ENCODE measurements around the gene PEAK3.
"Not testable (repeated sequence)": the region's sequence is repeated elsewhere in the genome, so short reads cannot be mapped to it uniquely, and the experiment has no call there.

Gene PEAK3

DNA sequence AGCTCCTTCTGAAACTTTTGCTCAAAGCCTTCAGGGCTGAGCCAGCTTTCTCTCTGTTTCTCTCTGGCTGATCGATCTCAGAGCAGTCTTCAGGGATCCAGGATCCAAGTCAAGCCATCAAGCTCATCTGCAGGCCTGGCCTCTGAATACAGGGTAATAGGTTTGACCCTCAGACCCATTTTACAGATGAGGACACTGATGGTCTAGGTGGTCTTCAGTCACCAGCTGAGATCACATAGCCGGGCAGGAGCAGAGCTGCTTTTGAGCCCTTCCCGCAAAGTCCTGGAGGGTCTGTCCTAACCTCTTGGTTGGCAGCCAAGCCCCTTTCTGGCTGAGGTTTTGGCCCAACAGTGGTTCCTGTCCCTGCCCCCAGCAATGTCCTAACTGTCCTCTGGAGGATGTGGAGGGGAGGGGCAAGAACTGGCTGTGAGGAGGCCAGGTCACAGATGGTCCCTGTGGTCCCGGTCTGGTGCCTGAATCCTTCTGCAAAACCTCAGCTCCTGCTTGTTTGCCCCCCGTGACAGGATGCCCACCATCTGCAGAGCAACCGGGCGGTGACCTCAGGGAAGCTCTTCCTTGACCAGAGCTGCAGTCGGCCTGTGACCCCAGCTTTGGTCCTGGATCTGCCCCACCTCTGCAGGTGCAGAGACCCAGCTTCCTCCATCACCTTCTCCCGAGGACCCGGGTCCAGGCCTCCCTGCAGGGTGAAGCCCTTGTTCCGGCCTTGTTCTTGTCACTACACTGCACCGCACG lies 5.8 kb upstream of the PEAK3 start:
- H3K36me3 Mint-ChIP-seq (ENCODE audit: low read depth), result peaks cover 9% of the 10 kb centered on the region
- H3K27ac Mint-ChIP-seq, result no peak overlapping the region
- H3K4me1 Mint-ChIP-seq (ENCODE audit: low read depth), result peaks cover 14% of the 10 kb centered on the region
- peaks cover 4% of the 10 kb centered on the region for H3K27me3 Mint-ChIP-seq (ENCODE audit: low read depth)
- no peaks in the 10 kb centered on the region for H3K9me3 Mint-ChIP-seq
- H3K4me3 Mint-ChIP-seq, result no peak overlapping the region

- Mint-ChIP-seq H3K9me3 (no peaks in the 10 kb centered on the region), H3K4me3 (no peak overlapping the region), H3K27ac (no peak overlapping the region), H3K36me3 (ENCODE audit: low read depth) (peaks cover 6% of the 10 kb centered on the region), H3K27me3 (ENCODE audit: low read depth) (peaks cover 6% of the 10 kb centered on the region), H3K4me1 (ENCODE audit: low read depth) (peaks cover 17% of the 10 kb centered on the region)
Measured at GRCh38 chr19:2286402-2287140, 4.6 kb upstream of the PEAK3 start.

DNA sequence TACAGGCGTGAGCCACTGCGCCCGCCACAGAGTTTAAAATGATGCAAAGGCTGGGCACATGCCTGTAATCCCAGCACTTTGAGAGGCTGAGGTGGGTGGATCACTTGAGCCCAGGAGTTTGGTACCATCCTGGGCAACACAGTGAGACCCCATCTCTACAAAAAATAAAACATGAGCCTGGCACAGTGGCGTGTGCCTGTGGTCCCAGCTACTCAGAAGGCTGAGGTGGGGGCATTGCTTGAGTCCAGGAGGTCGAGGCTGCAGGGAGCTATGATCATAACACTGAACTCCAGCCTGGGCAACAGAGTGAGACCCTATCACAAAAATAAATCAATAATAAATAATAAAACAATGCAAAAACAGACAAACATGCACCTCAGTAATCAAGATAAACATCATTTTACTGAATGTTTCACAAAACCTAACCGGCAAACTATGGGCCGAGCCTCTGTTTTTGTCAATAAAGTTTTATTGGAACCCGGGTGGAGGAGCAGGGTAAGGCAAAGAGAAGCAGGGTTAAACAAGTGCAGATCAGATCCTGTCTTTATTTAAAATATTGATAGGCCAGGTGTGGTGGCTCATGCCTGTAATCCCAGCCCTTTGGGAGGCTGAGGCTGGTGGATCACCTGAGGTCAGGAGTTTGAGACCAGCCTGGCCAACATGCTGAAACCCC lies 2.0 kb upstream of the PEAK3 start:
- H3K4me1 Mint-ChIP-seq (ENCODE audit: low read depth), result peaks cover 13% of the 10 kb centered on the region
- H3K4me3 Mint-ChIP-seq, result no peak overlapping the region
- H3K36me3 Mint-ChIP-seq (ENCODE audit: low read depth), result peaks cover 2% of the 10 kb centered on the region
- H3K9me3 Mint-ChIP-seq, result no peaks in the 10 kb centered on the region
- no peak overlapping the region for H3K27ac Mint-ChIP-seq
- peaks cover 6% of the 10 kb centered on the region for H3K27me3 Mint-ChIP-seq (ENCODE audit: low read depth)

DNA sequence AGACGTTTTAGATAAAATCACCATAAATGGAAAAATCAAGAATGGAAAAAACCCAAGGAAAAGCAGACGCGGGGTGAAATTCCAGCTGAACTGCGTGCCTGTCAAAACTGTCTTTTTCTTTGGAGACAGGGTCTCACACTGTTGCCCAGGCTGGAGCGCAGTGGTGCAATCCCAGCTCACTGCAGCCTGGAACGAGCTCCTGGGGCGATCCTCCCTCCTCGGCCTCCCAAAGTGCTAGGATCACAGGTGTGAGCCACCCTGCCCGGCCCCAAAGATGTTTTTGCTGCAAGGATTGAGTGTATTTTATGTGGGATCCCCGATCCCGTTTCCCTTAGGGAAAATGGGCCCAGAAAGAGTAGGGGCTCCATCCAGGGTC lies 875 bp upstream of the PEAK3 start:
- Mint-ChIP-seq H3K4me3 (peak overlapping the region; percentile 14), H3K4me1 (ENCODE audit: low read depth) (peaks cover 5% of the 10 kb centered on the region), H3K9me3 (no peaks in the 10 kb centered on the region), H3K27ac (no peak overlapping the region), H3K27me3 (ENCODE audit: low read depth) (peaks cover 6% of the 10 kb centered on the region), H3K36me3 (ENCODE audit: low read depth) (no peaks in the 10 kb centered on the region)

GRCh38 chr19:2281265-2282061 lies 512 bp downstream of the PEAK3 start:
- H3K9me3 Mint-ChIP-seq; H3K27ac Mint-ChIP-seq; H3K27me3 Mint-ChIP-seq (ENCODE audit: low read depth); H3K4me1 Mint-ChIP-seq (ENCODE audit: low read depth); H3K36me3 Mint-ChIP-seq (ENCODE audit: low read depth): not testable (repeated sequence)
- H3K4me3 Mint-ChIP-seq, result peak overlapping the region; percentile 73

GRCh38 chr19:2280633-2281264 lies 1.2 kb downstream of the PEAK3 start:
- Mint-ChIP-seq H3K4me1 (ENCODE audit: low read depth) (peaks cover 5% of the 10 kb centered on the region), H3K27ac (no peak overlapping the region), H3K9me3 (no peaks in the 10 kb centered on the region), H3K36me3 (ENCODE audit: low read depth) (peaks cover 4% of the 10 kb centered on the region), H3K27me3 (ENCODE audit: low read depth) (peaks cover 6% of the 10 kb centered on the region), H3K4me3 (no peak overlapping the region)

DNA sequence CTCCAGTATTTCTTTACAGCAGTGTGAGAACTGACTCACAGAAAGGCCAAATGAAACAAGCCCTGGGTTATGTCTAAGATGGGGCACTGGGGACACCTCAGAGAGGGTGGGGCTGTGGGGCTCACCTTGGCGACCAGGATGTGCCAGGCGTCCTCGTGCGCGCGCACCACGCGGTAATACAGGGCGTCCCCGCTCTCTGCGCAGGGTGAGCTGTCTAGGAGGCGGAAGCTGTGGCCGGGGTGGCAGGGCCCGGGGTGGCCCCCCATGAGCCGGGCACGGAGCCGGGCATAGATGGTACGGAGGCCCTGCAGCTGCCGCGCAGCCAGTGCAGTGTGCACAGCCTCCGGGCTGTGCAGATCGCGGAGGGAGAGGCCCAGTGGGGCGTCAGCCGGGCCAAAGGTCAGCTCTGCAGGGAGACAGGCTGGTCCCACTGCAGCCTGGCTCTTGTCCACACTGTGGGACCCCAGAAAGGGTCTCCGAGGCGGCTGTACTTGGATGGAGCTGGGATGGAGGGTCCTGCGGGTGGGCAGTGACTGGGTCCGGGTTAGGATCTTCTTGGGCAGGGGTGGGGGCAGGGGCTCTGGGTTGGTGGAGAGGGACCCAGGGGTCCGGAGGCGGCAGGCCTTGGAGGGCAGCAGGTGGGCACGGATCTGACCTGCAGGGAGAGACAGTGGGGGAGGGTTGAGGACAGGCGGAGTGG lies 3.4 kb downstream of the PEAK3 start:
- Mint-ChIP-seq H3K27me3 (ENCODE audit: low read depth) (peaks cover 6% of the 10 kb centered on the region), H3K36me3 (ENCODE audit: low read depth) (peaks cover 16% of the 10 kb centered on the region), H3K4me1 (ENCODE audit: low read depth) (peaks cover 14% of the 10 kb centered on the region), H3K27ac (no peak overlapping the region), H3K4me3 (no peak overlapping the region), H3K9me3 (no peaks in the 10 kb centered on the region)

- Mint-ChIP-seq H3K27me3 (ENCODE audit: low read depth) (no peaks in the 10 kb centered on the region), H3K36me3 (ENCODE audit: low read depth) (peaks cover 22% of the 10 kb centered on the region), H3K27ac (no peak overlapping the region), H3K4me3 (no peak overlapping the region), H3K9me3 (no peaks in the 10 kb centered on the region), H3K4me1 (ENCODE audit: low read depth) (peaks cover 16% of the 10 kb centered on the region)
Measured at GRCh38 chr19:2277138-2277537, 4.8 kb downstream of the PEAK3 start.

DNA sequence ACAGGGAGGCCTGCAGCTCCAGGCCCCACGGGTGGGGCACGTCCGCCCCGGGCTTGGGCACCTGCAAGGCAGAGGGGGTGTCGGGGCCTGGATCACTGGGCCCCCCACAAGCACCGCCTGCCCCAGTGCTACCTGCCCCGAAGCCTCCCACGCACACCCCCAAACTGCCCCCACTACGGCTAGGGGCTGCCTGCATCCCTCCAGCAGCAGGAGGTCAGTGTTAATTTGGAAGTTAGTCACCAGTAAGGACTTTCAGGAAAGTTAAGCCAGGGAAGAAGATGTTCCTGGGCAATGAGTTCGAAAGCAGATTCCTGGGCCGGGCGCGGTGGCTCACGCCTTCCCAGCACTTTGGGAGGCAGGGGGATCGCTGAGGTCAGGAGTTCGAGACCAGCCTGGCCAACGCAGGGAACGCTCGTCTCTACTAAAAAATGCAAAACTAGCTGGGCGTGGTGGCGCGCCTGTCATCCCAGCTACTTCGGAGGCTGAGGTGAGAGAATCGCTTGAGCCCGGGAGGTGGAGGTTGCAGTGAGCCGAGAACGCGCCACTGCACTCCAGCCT lies 5.5 kb downstream of the PEAK3 start:
- no peaks in the 10 kb centered on the region for H3K27me3 Mint-ChIP-seq (ENCODE audit: low read depth)
- H3K27ac Mint-ChIP-seq, result no peak overlapping the region
- no peaks in the 10 kb centered on the region for H3K9me3 Mint-ChIP-seq
- H3K4me1 Mint-ChIP-seq (ENCODE audit: low read depth), result peaks cover 17% of the 10 kb centered on the region
- no peak overlapping the region for H3K4me3 Mint-ChIP-seq
- peaks cover 26% of the 10 kb centered on the region for H3K36me3 Mint-ChIP-seq (ENCODE audit: low read depth)

DNA sequence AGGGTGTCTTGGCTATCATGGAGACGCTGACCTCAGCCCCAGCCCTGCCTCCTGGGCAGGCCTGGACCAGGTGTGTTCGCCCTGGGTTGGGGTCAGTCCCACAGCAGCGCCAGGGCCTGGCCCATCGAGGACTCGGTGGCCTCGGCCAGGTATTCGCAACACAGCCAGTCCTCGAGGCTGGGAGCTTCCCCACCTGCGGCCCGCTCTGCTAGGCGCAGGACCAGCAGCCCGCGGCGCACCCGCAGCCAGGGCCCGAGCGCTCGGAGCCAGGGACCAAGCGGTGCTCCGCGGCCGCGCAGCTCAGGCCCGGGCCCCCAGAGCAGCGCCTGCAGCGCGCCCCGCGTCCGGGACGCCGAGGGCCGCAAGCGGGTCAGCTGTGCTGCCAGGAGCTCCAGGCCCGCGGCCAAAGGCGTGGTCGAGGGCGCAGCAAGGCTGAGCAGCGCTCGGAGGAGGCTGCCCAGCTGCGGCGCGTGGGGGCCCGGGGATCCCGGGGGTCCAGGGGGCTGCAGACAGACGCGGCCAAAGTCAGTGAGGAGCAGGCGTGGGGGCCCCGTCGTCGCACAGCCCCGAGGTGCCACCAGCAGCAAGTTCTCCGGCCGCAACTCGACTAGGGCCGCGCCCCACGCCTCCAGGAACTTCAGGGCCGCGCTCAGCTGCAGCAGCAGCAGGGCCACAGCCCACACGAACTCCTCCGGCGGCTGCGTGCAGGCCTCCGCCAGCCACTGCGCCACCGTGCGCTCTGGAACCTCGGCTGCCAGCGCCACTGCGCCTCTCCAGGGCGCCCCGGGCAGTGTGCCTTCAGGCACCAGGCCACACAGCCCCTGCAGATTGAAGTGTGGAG lies 6.2 kb downstream of the PEAK3 start:
- no peak overlapping the region for H3K27ac Mint-ChIP-seq
- H3K4me1 Mint-ChIP-seq (ENCODE audit: low read depth), result peaks cover 19% of the 10 kb centered on the region
- H3K36me3 Mint-ChIP-seq (ENCODE audit: low read depth), result peaks cover 29% of the 10 kb centered on the region
- no peaks in the 10 kb centered on the region for H3K27me3 Mint-ChIP-seq (ENCODE audit: low read depth)
- H3K4me3 Mint-ChIP-seq, result no peak overlapping the region
- H3K9me3 Mint-ChIP-seq, result no peaks in the 10 kb centered on the region

DNA sequence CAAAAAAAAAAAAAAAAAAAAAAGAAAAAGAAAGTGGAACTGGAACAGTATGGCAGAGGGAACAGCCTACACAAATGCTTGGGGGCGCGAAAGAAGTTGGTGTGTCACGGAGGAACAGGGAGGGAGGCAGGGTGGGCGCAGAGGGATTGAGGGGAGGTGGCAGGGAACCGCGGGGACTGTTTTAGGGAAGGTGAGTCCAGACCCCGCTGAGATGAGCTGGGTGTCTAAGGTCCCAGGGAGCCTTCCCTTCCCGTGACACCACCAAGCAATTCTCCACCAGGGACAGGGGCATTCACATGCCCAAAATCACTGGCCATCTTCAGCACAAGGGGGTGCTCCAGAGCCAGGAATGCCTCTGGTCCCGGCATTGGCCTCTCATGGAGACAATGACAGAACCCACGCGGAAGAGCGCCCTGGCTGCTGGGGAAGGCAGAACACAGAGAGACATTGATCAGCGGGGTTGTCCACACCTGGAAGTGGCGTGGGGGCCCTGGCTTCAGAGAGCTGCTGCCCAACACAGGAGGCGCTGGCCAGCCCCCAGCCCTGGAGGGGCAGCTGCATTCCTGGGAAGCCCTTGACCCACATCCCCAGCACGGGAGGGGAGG lies 6.9 kb downstream of the PEAK3 start:
- H3K4me1 Mint-ChIP-seq (ENCODE audit: low read depth), result peaks cover 19% of the 10 kb centered on the region
- peaks cover 29% of the 10 kb centered on the region for H3K36me3 Mint-ChIP-seq (ENCODE audit: low read depth)
- H3K27ac Mint-ChIP-seq, result no peak overlapping the region
- H3K27me3 Mint-ChIP-seq (ENCODE audit: low read depth), result no peaks in the 10 kb centered on the region
- H3K4me3 Mint-ChIP-seq, result no peak overlapping the region
- H3K9me3 Mint-ChIP-seq, result no peaks in the 10 kb centered on the region

DNA sequence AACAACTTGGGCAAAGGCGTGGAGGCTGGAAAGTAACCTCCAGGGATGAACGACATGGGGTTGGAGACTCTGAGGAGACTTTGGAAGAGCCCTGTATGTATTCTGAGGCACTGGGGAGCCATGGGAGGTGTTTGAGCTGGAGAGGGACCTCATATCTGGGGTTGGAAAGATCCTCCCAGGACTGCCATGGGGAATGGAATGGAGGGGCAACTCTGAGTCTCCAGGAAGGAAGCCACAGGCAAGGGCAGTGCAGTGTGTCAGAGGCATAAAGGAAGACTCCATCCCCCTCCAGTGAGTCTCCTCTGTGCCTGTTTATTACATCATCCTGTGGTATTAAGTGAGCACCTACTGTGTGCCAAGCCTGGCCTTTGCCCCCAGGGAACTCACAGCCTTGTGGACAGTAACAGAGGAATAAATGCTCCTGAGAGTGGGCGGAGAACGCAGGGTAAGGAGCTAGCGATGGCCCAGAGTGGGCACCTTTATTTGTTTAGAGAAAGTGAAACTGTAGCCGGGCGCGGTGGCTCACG lies 7.7 kb downstream of the PEAK3 start:
- H3K4me1 Mint-ChIP-seq (ENCODE audit: low read depth), result peaks cover 19% of the 10 kb centered on the region

More for the DNA sequence above, 7.7 kb downstream of the PEAK3 start:
- Mint-ChIP-seq H3K27ac (peak overlapping the region; percentile 65), H3K4me3 (peak overlapping the region; percentile 62), H3K9me3 (no peaks in the 10 kb centered on the region), H3K36me3 (ENCODE audit: low read depth) (peaks cover 29% of the 10 kb centered on the region), H3K27me3 (ENCODE audit: low read depth) (no peaks in the 10 kb centered on the region)

Measured in T-helper 1 cell treated with Interleukin-12 subunit alpha and Interleukin-12 subunit beta and Interleukin-4 antibody, amounts not matched to agents 30 μg/mL and 1 μg/mL, for 36 hours (primary cell).